Spleen (tissue), 11 donors: ENCODE measurements around the gene PTPRG. TPM values are rescaled to one million over a fixed set of nuclear protein-coding genes. Genes with fewer than 3 reads are reported as not detected.

Source experiments
- DNase-seq: peaks from one replicate; pipeline ENCODE4 v3.0.0-alpha.2; 2020
- H3K27ac ChIP-seq, 8 donors: fragments of 200-600 bp; sonication (generic) in 7 of 8; 1 replicate in 4 of 8; 2 replicates in 4 of 8; pipeline versions ENCODE4 v1.5.0 to v1.8.0; 2016 to 2021; ENCODE audit warnings: inconsistent platforms in 4 of 8, mild to moderate bottlenecking in 4 of 8, moderate library complexity in 1 of 8
- H3K27me3 ChIP-seq, 7 donors: fragments of 200-600 bp; sonication (generic) in 6 of 7; replicated peaks in 1 of 7; 1 replicate in 4 of 7; 2 replicates in 3 of 7; pipeline versions ENCODE4 v1.5.0 to v1.8.0; 2016 to 2021; ENCODE audit warnings: inconsistent platforms in 3 of 7, mild to moderate bottlenecking in 1 of 7
- H3K36me3 ChIP-seq, 6 donors: fragments of 200-600 bp; sonication (generic) in 5 of 6; 1 replicate in 4 of 6; 2 replicates in 2 of 6; pipeline versions ENCODE4 v1.5.0 to v1.8.0; 2016 to 2021; ENCODE audit warnings: inconsistent platforms in 2 of 6
- H3K4me1 ChIP-seq, 6 donors: fragments of 200-600 bp; sonication (generic) in 5 of 6; 1 replicate in 3 of 6; 2 replicates in 3 of 6; pipeline versions ENCODE4 v1.5.0 to v1.8.0; 2016 to 2021; ENCODE audit warnings: inconsistent platforms in 3 of 6
- H3K4me3 ChIP-seq, 8 donors: fragments of 200-600 bp; sonication (generic) in 7 of 8; 1 replicate in 4 of 8; 2 replicates in 4 of 8; pipeline versions ENCODE4 v1.5.0 to v1.8.0; 2016 to 2021; ENCODE audit warnings: inconsistent platforms in 4 of 8, mild to moderate bottlenecking in 4 of 8, moderate library complexity in 2 of 8
- H3K9me3 ChIP-seq, 8 donors: fragments of 200-600 bp; sonication (generic) in 7 of 8; 1 replicate in 4 of 8; 2 replicates in 4 of 8; pipeline versions ENCODE4 v1.5.0 to v1.8.0; 2016 to 2021; ENCODE audit warnings: inconsistent platforms in 4 of 8
- POLR2A ChIP-seq, 3 donors: fragments of 450-650 bp; IDR thresholded peaks; one replicate each; pipeline ENCODE4 v1.5.1; 2017; ENCODE audit warnings: antibody characterized with exemption in 3 of 3, mild to moderate bottlenecking in 1 of 3
- POLR2AphosphoS5 ChIP-seq, 3 donors: sonication (generic); formaldehyde crosslinking; IDR thresholded peaks; one replicate each; pipeline ENCODE4 v1.5.1; 2017; ENCODE audit warnings: antibody characterized with exemption in 3 of 3
- WGBS, 5 donors: extraction: QIAGEN DNeasy Blood & Tissue Kit in 3 of 5; methylation state at CpG; one replicate each; pipeline versions ENCODE4 v1.1.5 to v1.1.7; 2013 to 2018; 5-methylcytosine and 5-hydroxymethylcytosine counted together
- intact Hi-C: fragments of 100-400 bp; cut with DNase I; formaldehyde crosslinking; loops from one replicate; pipeline ENCODE4 v1.15.0; 2023; ENCODE audit warnings: low total_unique reads
- polyA plus RNA-seq, 3 donors: library from polyadenylated mRNA; stranded (reverse); fragments of 200-250 nt; gene quantifications; one replicate each; pipeline ENCODE4 v1.2.1, GENCODE V29; 2013
- total RNA-seq, 7 donors: library from RNA; depleted of rRNA in 3 of 7; stranded (reverse); fragments of >200 nt in 3 of 7; fragmentation: NEBNext Ultra II Directional in 4 of 7; extraction: Animal tissue kit (Norgen Biotek cat#: 25700) in 4 of 7; gene quantifications; one replicate each; pipeline versions ENCODE4 v1.1.0 to v1.2.1, GENCODE V29; 2016 to 2021
- TF ChIP-seq, protein P1 (sequence below), 11 experiments: fragments of 200-600 bp in 7 of 11; fragments of 450-650 bp in 4 of 11; sonication (generic) in 4 of 11; IDR thresholded peaks in 8 of 11; conservative IDR thresholded peaks in 3 of 11; 1 replicate in 7 of 11; 2 replicates in 4 of 11; pipeline versions ENCODE4 v1.4.0 to v1.8.0; 2016 to 2021; ENCODE audit warnings: antibody characterized with exemption in 11 of 11, inconsistent platforms in 4 of 11, mild to moderate bottlenecking in 1 of 11
- donor health status: healthy with polysubstance abuse.
- donor health status: DM: no; HTN: no; CAD: no; lungs with moderate emphysema.
- donor health status: DM: no; HTN: no; CAD: no.
- donor health status: Bipolar disorder and iron deficiency.
- donor health status: healthy.
- donor health status: DM: no; HTN: no; CAD: no.
- donor health status: DM: yes; HTN: yes; CAD: no.

PTPRG gene
- total and polyA plus RNA-seq, 10 donors, result 0.89 to 77.0 (median 34.5) TPM

DNA sequence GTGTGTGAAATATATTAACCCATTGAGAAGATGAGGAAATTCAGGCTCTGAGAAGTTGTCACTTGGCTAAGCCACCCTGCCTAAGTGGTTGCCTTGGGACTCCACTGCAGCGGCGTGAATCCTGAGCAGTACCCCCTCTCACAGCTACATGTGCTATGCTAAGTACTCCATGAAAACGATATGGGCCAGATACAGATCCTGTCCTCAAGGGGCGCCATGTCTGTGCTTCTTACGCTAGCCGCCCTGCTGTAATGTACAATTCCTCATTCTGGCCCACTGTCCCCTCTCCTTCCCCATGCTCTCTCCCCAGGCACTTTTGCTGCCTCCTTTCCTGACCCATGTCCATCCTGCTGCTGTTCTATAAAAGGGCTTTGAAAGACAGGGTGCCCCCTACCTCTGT lies 671.7 kb downstream of the PTPRG start:
- Histone ChIP-seq H3K4me3 (no peak overlapping the region), H3K27me3 (no peaks in the 10 kb centered on the region), H3K36me3 (no peaks in the 10 kb centered on the region), H3K9me3 (no peaks in the 10 kb centered on the region), H3K27ac (no peak overlapping the region), H3K4me1 (peaks cover 0 to under 1% (median 0%) of the 10 kb centered on the region in 6 donors)
- intact Hi-C loops, result no loop called here
- TF ChIP-seq POLR2A (IDR thresholded peaks at IDR 0.05), result no peak
- no peak for TF ChIP-seq POLR2AphosphoS5 (IDR thresholded peaks at IDR 0.05)
- TF ChIP-seq, protein P1, sequence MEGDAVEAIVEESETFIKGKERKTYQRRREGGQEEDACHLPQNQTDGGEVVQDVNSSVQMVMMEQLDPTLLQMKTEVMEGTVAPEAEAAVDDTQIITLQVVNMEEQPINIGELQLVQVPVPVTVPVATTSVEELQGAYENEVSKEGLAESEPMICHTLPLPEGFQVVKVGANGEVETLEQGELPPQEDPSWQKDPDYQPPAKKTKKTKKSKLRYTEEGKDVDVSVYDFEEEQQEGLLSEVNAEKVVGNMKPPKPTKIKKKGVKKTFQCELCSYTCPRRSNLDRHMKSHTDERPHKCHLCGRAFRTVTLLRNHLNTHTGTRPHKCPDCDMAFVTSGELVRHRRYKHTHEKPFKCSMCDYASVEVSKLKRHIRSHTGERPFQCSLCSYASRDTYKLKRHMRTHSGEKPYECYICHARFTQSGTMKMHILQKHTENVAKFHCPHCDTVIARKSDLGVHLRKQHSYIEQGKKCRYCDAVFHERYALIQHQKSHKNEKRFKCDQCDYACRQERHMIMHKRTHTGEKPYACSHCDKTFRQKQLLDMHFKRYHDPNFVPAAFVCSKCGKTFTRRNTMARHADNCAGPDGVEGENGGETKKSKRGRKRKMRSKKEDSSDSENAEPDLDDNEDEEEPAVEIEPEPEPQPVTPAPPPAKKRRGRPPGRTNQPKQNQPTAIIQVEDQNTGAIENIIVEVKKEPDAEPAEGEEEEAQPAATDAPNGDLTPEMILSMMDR (IDR thresholded peaks at IDR 0.05 in 8 of 11, conservative IDR thresholded peaks at IDR 0.05 in 3 of 11), result no peak
- no peak for DNase-seq
- 88 to 94% (median 93%) methylated on average over 6 of the region's 6 CpGs for WGBS, 5 donors

- Histone ChIP-seq H3K27ac (no peak overlapping the region), H3K36me3 (no peaks in the 10 kb centered on the region), H3K4me1 (peaks cover 0 to 4% (median 0%) of the 10 kb centered on the region in 6 donors), H3K27me3 (no peaks in the 10 kb centered on the region), H3K9me3 (no peaks in the 10 kb centered on the region), H3K4me3 (no peak overlapping the region)
- TF ChIP-seq POLR2A (IDR thresholded peaks at IDR 0.05) (no peak), POLR2AphosphoS5 (IDR thresholded peaks at IDR 0.05) (no peak)
- TF ChIP-seq, protein P1 (IDR thresholded peaks at IDR 0.05 in 8 of 11, conservative IDR thresholded peaks at IDR 0.05 in 3 of 11), result no peak
- 65 to 81% (median 71%) methylated on average over 4 of the region's 4 CpGs for WGBS, 5 donors
- no peak for DNase-seq
- intact Hi-C loops, result no loop called here
Observed at GRCh38 chr3:62236016-62236415, 674.6 kb downstream of the PTPRG start.

- intact Hi-C loops, result no loop called here
Observed at GRCh38 chr3:62237286-62237948, 676.0 kb downstream of the PTPRG start.

GRCh38 chr3:62238003-62238402 lies 676.6 kb downstream of the PTPRG start:
- H3K9me3 ChIP-seq, result no peaks in the 10 kb centered on the region
- WGBS, 5 donors, result 59 to 77% (median 74%) methylated on average over 5 of the region's 5 CpGs

More at GRCh38 chr3:62237286-62237948, 676.0 kb downstream of the PTPRG start:
- DNase-seq, result no peak
- H3K27me3 ChIP-seq, result no peaks in the 10 kb centered on the region
- no peak overlapping the region for H3K4me3 ChIP-seq
- WGBS, 5 donors, result 67 to 82% (median 77%) methylated on average over 5 of the region's 5 CpGs
- no peak overlapping the region for H3K27ac ChIP-seq
- H3K36me3 ChIP-seq, result no peaks in the 10 kb centered on the region
- TF ChIP-seq POLR2A (IDR thresholded peaks at IDR 0.05), result no peak
- no peaks in the 10 kb centered on the region for H3K9me3 ChIP-seq
- peaks cover 0 to 4% (median 0%) of the 10 kb centered on the region in 6 donors for H3K4me1 ChIP-seq

More at GRCh38 chr3:62238003-62238402, 676.6 kb downstream of the PTPRG start:
- DNase-seq, result no peak
- Histone ChIP-seq H3K27me3 (no peaks in the 10 kb centered on the region), H3K27ac (no peak overlapping the region), H3K36me3 (no peaks in the 10 kb centered on the region), H3K4me1 (peaks cover 0 to 4% (median 0%) of the 10 kb centered on the region in 6 donors), H3K4me3 (no peak overlapping the region)
- TF ChIP-seq POLR2A (IDR thresholded peaks at IDR 0.05) (no peak), POLR2AphosphoS5 (IDR thresholded peaks at IDR 0.05) (no peak)
- TF ChIP-seq, protein P1 (IDR thresholded peaks at IDR 0.05 in 8 of 11, conservative IDR thresholded peaks at IDR 0.05 in 3 of 11), result no peak
- intact Hi-C loops, result no loop called here
